Activated B cell treated with CpG ODN at 0.5 μM for 24 hours (primary cell): ENCODE data around the gene TOMM40L. TPM values are rescaled to one million over a fixed set of nuclear protein-coding genes. Genes with fewer than 3 reads are reported as not detected.

Source experiments
- ATAC-seq: fragments of 200-7000 bp; cut with Tn5 transposase; one replicate; pipeline ENCODE4 v1.10.0; 2021; ENCODE audit warnings: low read depth, mild to moderate bottlenecking, moderate library complexity
- CTCF ChIA-PET: fragments of 350-600 bp; sonication (Branson Sonifier 250); formaldehyde crosslinking; loops from one replicate; lab custom pipeline; 2021; ENCODE audit warnings: antibody characterized with exemption; lab: Charles Lee
- POLR2A ChIA-PET: fragments of 350-600 bp; sonication (Branson Sonifier 250); formaldehyde crosslinking; loops from one replicate; lab custom pipeline; 2021; ENCODE audit warnings: antibody characterized with exemption; lab: Charles Lee
- DNase-seq: peaks from one replicate; pipeline ENCODE4 v3.0.0; 2022
- H3K27ac Mint-ChIP-seq: one replicate; pipeline ENCODE4 v1.8.0; 2020; ENCODE audit warnings: mixed read lengths
- H3K27me3 Mint-ChIP-seq: one replicate; pipeline ENCODE4 v1.8.0; 2021; ENCODE audit warnings: mixed read lengths
- H3K36me3 Mint-ChIP-seq: one replicate; pipeline ENCODE4 v1.8.0; 2021; ENCODE audit warnings: low read depth, mixed read lengths
- H3K4me1 Mint-ChIP-seq: one replicate; pipeline ENCODE4 v1.8.0; 2021; ENCODE audit warnings: mixed read lengths
- H3K4me3 Mint-ChIP-seq: one replicate; pipeline ENCODE4 v1.8.0; 2020; ENCODE audit warnings: mild to moderate bottlenecking, mixed read lengths
- H3K9me3 Mint-ChIP-seq: one replicate; pipeline ENCODE4 v1.8.0; 2020; ENCODE audit warnings: mixed read lengths
- CTCF ChIP-seq: fragments of 200-600 bp; IDR thresholded peaks from one replicate; pipeline ENCODE4 v1.8.0; 2022; ENCODE audit warnings: antibody characterized with exemption, mild to moderate bottlenecking
- intact Hi-C: fragments of 100-400 bp; cut with micrococcal nuclease; formaldehyde crosslinking; loops from one replicate; pipeline ENCODE4 v1.15.1; 2024
- total RNA-seq: library from RNA; stranded (reverse); gene quantifications from 2 replicates; pipeline ENCODE4 v1.2.3, GENCODE V29; 2022

Gene TOMM40L
- total RNA-seq, 1 donor from 2014 or later: 11.7 TPM

- ChIA-PET CTCF (interaction anchor here (1.1 to 1.4 kb wide), 2 partner anchors 10 to 29 kb away, joined by 4 to 5 read pairs; partner anchors contain the start of gene TOMM40L), POLR2A (no interaction called here)
- H3K27me3 Mint-ChIP-seq: no peaks in the 10 kb centered on the region
- intact Hi-C loops: no loop called here
- DNase-seq: no peak
- no peaks in the 10 kb centered on the region for H3K36me3 Mint-ChIP-seq
- H3K27ac Mint-ChIP-seq: no peak overlapping the region
- peaks cover 38% of the 10 kb centered on the region for H3K4me1 Mint-ChIP-seq
- H3K4me3 Mint-ChIP-seq: no peak overlapping the region
- H3K9me3 Mint-ChIP-seq: no peaks in the 10 kb centered on the region
- no peak for ATAC-seq
- no peak for TF ChIP-seq CTCF
These were observed 29.7 kb upstream of the TOMM40L start for GRCh38 chr1:161196111-161196510.

GRCh38 chr1:161196521-161197451, 29.1 kb upstream of the TOMM40L start:
- no peak for ATAC-seq
- Mint-ChIP-seq H3K9me3 (no peaks in the 10 kb centered on the region), H3K4me1 (peaks cover 45% of the 10 kb centered on the region), H3K4me3 (no peak overlapping the region), H3K27me3 (no peaks in the 10 kb centered on the region), H3K27ac (no peak overlapping the region), H3K36me3 (no peaks in the 10 kb centered on the region)
- ChIA-PET POLR2A (no interaction called here), CTCF (interaction anchor here (1.1 kb wide), 1 partner anchor 29 kb away, joined by 4 read pairs; the partner anchor contains the start of gene TOMM40L)
- intact Hi-C loops: no loop called here
- TF ChIP-seq CTCF: no peak
- DNase-seq: no peak

GRCh38 chr1:161197560-161198193, 28.2 kb upstream of the TOMM40L start:
- peaks cover 44% of the 10 kb centered on the region for H3K4me1 Mint-ChIP-seq
- no peak for TF ChIP-seq CTCF
- H3K36me3 Mint-ChIP-seq: peaks cover 6% of the 10 kb centered on the region
- H3K27ac Mint-ChIP-seq: no peak overlapping the region
- no peak overlapping the region for H3K4me3 Mint-ChIP-seq
- CTCF ChIA-PET: interaction anchor here (1.1 to 1.9 kb wide), 1 partner anchor 28 kb away, joined by 4 to 8 read pairs; the partner anchor contains the start of gene TOMM40L
- POLR2A ChIA-PET: no interaction called here
- no peaks in the 10 kb centered on the region for H3K9me3 Mint-ChIP-seq
- ATAC-seq (no peak), DNase-seq (no peak)
- intact Hi-C loops: no loop called here
- H3K27me3 Mint-ChIP-seq: no peaks in the 10 kb centered on the region

GRCh38 chr1:161198194-161198896, 27.5 kb upstream of the TOMM40L start:
- H3K27me3 Mint-ChIP-seq: no peaks in the 10 kb centered on the region
- ChIA-PET POLR2A (no interaction called here), CTCF (interaction anchor here (0.7 to 1.9 kb wide), 2 partner anchors 27 to 176 kb away, joined by 3 to 8 read pairs; partner anchors contain the start of gene TOMM40L)
- H3K27ac Mint-ChIP-seq: no peak overlapping the region
- DNase-seq (no peak), ATAC-seq (no peak)
- H3K9me3 Mint-ChIP-seq: no peaks in the 10 kb centered on the region
- intact Hi-C loops: no loop called here
- no peak overlapping the region for H3K4me3 Mint-ChIP-seq
- peaks cover 42% of the 10 kb centered on the region for H3K4me1 Mint-ChIP-seq
- peaks cover 8% of the 10 kb centered on the region for H3K36me3 Mint-ChIP-seq
- TF ChIP-seq CTCF: no peak
